ENCODE measurements around the gene MOK. TPM values are rescaled to one million over a fixed set of nuclear protein-coding genes. Genes with fewer than 3 reads are reported as not detected.

MOK gene
- total RNA-seq, 1 experiment from 2014 or later: 2.8 TPM

GRCh38 chr14:102258136-102258535, 46.8 kb downstream of the MOK start:
- no peak overlapping the region for H4K5ac ChIP-seq (ENCODE audit: insufficient read length, low read depth, low read length)
- H3K4ac ChIP-seq (ENCODE audit: low read depth, low read length): no peak overlapping the region
- H4K91ac ChIP-seq (ENCODE audit: insufficient read length, low read depth, low read length): no peak overlapping the region
- no peak overlapping the region for H4K8ac ChIP-seq (replicated peaks; ENCODE audit: insufficient read length, low read depth, low read length)
- no peak overlapping the region for H2AFZ ChIP-seq (ENCODE audit: low read length)
- H3K18ac ChIP-seq (ENCODE audit: insufficient read length, low read depth, low read length): no peak overlapping the region
- H3K4me1 Mint-ChIP-seq: peaks cover 6 to 7% of the 10 kb centered on the region in 2 experiments; a peak in 3 of 4 replicates
- DNase-seq: no peak
- no peak overlapping the region for H2BK5ac ChIP-seq (ENCODE audit: insufficient read length, low read length)
- H3K27ac Mint-ChIP-seq: no peak overlapping the region
- no peak overlapping the region for H3K27ac ChIP-seq (ENCODE audit: insufficient read length, low read depth, low read length)
- no peak overlapping the region for H2BK120ac ChIP-seq (ENCODE audit: low read depth, low read length, poor library complexity, severe bottlenecking)
- H3K4me3 Mint-ChIP-seq: no peak overlapping the region
- no peak overlapping the region for H3K4me2 ChIP-seq (ENCODE audit: insufficient read depth, insufficient read length, low read length)
- H3K23me2 ChIP-seq (ENCODE audit: insufficient read length, low read depth, low read length, poor library complexity, severe bottlenecking): no peaks in the 10 kb centered on the region
- no peaks in the 10 kb centered on the region for H3K27me3 ChIP-seq (ENCODE audit: insufficient read depth, low read length)
- H3K79me1 ChIP-seq (ENCODE audit: insufficient read depth, low read depth, low read length, poor library complexity, severe bottlenecking): no peaks in the 10 kb centered on the region
- no peak overlapping the region for H3K9ac ChIP-seq (ENCODE audit: extremely low read depth, insufficient read length, low read length)
- no peaks in the 10 kb centered on the region; a peak in 1 of 5 replicates for H3K9me3 Mint-ChIP-seq
- H2BK20ac ChIP-seq (ENCODE audit: low read depth, low read length, poor library complexity, severe bottlenecking): no peak overlapping the region
- H2BK12ac ChIP-seq (ENCODE audit: insufficient read length, low read depth, low read length): no peak overlapping the region
- H3K79me2 ChIP-seq (ENCODE audit: insufficient read depth, low read length): no peaks in the 10 kb centered on the region
- WGBS (ENCODE audit: extremely low coverage, insufficient read length, low lambda C conversion rate): no CpG with 5 or more reads among the region's 6 CpGs
- no peak for TF ChIP-seq CTCF (conservative IDR thresholded peaks at IDR 0.05)
- no peak overlapping the region for H3K56ac ChIP-seq (ENCODE audit: insufficient read length, low read depth, low read length)
- H2BK15ac ChIP-seq (ENCODE audit: low read depth, low read length): no peak overlapping the region
- no peaks in the 10 kb centered on the region for H3K36me3 Mint-ChIP-seq (ENCODE audit: insufficient read depth in 1 of 3, low read depth in 3 of 3)
- no peak overlapping the region for H3T11ph ChIP-seq (ENCODE audit: low read length)
- no peak overlapping the region for H2AK5ac ChIP-seq (ENCODE audit: insufficient read length, low read length)
- no peaks in the 10 kb centered on the region for H4K20me1 ChIP-seq (ENCODE audit: control insufficient read depth, insufficient read depth, insufficient read length)
- no peaks in the 10 kb centered on the region; the same call in 1 of the 2 replicates for H3K27me3 Mint-ChIP-seq (ENCODE audit: low read depth)
- H3K9me3 ChIP-seq (ENCODE audit: control insufficient read depth, low read depth, low read length): no peaks in the 10 kb centered on the region
- H3K14ac ChIP-seq (ENCODE audit: insufficient read depth, low read length): no peak overlapping the region
- no peak overlapping the region for H3K23ac ChIP-seq (ENCODE audit: insufficient read length, low read depth, low read length)
- H3K4me1 ChIP-seq (ENCODE audit: insufficient read depth, low read length): no peaks in the 10 kb centered on the region

All from H9 (cell line).